Fibroblast of gingiva (primary cell): ENCODE results near the gene DENND4B.
A peak's percentile ranks its signal among the peaks of the same experiment; 100 is the strongest.
"Not testable (repeated sequence)": the region's sequence is repeated elsewhere in the genome, so short reads cannot be mapped to it uniquely, and the experiment has no call there.

Experiments
- DNase-seq: peaks from one replicate; pipeline ENCODE4 v3.0.0-alpha.2; 2011; ENCODE audit warnings: low read depth

DENND4B gene

DNA sequence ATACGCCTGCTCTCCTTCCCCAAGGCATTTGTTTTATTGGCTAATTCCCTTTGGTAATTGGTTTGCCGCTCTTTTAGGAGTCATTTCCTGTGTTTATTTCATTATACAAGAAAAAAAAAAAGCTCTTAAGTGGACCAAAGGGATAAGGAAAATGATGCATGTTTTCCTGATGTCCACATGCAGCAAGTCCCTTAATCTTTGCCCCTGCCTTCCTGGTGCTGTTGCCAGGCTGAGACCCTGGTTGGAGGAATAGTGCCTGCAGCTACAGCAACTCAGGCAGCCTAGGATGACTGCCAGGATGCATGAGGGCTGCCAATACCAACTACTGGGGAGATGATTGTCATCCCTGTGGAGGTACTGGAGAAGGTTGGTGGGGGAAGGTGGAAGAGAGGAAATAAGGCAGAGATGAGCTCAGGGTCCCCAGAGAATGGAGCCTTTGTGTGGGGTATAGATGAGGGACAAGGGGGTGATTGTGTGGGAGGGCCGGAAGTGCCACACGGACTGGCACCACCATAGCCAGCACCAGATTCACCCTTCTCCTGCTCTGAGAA, 17.7 kb downstream of the DENND4B start:
- DNase-seq = peak; percentile 50

DNA sequence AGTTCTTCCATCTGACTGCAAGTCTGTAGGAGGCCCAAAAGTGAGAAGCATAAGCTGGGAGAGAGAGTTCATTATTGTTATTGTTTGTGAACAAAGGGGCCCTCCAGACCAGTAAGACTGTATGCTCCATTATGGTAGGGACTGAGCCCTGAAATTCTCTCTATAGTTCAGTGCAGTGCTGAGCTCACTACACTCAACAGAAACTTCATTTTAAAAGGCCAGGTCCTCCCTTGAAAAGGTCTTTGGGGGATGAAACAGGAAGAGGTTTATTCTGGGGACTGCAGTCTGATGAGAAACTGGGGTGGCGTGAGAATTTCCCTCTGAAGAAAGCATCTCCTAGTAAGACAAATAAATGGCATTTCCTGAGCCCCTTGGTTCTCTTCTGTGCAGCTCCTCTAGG, 18.3 kb downstream of the DENND4B start:
- no peak for DNase-seq

DNA sequence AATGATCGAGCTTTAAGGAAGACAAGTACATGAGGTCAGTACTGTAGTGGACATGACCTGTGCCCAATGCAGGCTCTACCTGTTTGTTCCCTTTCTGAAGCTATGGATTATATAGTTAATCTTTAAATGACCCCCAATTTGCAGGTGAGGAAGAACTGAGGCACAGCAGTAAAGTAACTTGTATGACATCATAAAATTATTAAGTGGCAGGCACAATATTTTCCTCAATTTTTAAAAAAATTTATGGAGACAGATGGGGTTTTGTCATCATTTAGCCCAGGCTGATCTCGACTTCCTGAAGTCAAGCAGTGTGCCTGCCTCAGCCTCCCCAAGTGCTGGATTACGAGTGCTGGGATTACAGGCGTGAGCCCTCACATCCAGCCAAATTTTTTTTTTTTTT, 20.1 kb downstream of the DENND4B start:
- no peak for DNase-seq

DNA sequence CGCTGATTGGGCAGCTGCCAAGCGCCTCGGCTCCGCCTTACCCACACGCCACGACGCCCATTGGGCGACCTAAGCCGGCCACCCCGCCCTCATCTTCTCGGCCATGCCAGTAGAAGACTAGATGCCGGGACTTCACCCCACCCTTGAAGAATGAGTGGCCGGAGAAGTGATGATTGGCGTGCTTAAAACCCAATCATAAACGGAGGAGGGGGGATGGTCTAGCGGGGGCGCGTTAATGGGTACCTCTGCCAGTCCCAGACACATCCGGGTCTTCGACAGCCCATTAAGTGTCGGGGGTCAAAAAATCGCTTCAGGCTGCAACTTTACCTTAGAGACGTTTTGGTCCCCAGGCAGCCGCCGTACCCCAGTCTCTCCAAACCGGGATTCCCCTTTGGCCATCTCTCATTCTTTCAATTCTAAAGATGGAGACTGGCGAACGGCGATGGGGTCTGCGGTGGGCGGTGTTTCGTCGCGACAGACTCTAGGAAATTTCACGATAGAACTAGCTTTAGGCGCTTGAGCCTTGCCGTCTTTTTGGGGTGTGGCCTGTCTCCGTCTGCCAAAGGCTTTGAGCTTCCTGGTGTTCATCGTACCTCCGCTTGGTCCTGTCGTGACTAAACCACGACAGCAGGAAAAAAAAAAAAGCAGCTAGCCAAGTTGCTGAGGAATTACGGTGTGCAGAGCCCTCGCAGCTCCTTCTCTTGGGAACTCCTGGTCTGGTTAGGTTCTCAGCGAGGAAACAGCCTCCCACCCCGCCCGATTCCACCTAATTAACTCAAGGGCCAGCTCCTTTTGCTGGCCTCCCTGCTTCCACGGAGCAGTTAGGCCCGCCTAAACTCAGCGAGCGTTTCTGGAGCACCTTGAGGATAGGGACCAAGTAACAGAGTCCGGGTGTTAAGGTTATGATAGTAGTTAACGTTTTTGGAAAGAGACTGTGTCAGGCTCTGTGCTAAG, 23.3 kb downstream of the DENND4B start, which contains the start of gene GATAD2B:
GATAD2B (minus strand) TSS at position 1 of the 954 bp plus-strand sequence. CDS start 94,625 bp downstream, outside the sequence.
- DNase-seq = peak; percentile 100

DNA sequence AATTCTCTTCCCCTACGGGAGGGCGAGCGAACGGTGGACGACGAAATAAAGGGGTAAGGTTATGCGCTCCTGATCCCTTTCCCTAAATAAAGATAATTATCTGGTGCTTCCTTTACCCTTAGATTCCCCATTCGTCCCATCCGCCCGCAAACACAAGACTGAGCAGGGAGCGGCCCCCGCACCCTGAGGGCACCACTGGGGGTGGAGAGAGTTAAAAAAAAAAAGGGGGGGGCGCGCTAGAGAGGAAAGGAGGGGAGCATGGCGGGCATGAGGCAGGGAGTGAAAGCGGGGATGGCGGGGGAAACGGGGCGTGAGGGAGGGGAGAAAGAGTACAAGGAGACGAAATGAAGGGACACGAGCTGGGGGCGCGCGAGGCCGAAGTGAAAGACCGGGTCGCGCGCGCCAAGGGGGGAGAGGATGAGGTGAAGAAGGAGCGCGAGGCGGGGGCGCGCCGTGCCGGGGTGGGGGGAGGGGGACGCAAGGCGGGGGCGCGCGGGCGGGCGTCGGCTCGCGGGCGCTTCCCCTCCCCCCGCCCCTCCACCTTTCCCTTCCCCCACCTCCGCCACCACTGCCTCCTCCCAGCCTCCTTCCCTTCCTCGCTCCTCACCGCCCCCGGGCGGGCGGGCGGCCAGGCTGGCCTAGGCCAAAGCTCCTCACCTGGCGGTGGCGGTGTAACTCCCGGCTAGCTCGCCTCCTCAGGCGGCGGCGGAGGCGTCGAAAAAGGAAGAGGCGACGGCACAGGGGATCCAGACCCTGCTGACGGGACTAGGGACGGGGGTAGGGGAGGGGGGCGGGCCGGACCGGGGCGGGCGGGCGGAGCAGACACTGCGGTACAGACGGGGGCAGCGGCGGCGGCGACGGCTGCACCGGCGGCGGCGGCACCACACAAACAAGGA, 24.2 kb downstream of the DENND4B start:
- no peak for DNase-seq

DNA sequence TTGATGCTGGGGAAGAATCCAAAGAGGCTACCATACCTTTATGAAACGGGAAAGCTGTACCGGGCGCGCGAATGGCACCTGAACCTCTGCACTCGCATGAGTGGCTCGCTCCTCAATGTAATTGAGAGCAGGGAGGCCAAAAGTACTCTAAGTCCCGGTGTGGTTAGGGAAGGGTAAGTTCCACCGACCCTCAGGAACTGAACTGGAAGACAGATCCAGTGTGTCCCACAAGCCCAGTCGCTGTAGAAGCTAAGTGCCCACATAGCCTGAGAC, 24.8 kb downstream of the DENND4B start:
- DNase-seq = no peak

DNA sequence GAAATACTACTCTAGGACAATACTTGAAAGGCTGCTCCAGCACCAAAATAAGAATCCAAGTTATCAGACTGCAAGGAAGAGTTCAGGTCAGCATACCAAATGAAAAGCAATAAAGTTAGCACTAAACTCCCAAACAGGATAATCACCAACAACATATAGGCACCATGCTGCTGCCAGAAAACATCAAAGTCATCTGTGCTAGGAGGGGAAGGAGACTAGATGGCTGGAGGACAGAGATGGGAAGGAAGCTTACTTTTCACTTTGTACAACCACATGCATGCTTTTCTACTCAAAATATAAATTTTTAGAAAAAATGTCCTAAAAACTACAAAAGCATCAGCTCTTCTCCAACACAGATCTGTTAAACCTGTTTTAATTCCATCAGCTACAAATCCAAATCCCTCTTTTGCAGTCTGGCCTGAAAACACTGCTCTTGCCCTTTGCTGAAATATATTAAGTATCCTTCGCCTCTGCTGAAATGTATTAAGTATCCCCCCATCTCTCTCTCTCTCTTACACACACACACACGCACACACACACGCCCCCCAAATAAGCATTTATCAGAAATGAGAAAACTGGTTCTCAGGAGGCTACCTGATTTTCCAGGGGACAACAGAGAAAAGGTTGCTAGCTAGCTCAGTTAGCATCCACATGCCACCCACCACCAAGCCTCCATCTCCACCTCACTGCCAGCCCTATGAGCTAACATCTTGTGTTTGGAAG, 25.3 kb downstream of the DENND4B start:
- no peak for DNase-seq

DNA sequence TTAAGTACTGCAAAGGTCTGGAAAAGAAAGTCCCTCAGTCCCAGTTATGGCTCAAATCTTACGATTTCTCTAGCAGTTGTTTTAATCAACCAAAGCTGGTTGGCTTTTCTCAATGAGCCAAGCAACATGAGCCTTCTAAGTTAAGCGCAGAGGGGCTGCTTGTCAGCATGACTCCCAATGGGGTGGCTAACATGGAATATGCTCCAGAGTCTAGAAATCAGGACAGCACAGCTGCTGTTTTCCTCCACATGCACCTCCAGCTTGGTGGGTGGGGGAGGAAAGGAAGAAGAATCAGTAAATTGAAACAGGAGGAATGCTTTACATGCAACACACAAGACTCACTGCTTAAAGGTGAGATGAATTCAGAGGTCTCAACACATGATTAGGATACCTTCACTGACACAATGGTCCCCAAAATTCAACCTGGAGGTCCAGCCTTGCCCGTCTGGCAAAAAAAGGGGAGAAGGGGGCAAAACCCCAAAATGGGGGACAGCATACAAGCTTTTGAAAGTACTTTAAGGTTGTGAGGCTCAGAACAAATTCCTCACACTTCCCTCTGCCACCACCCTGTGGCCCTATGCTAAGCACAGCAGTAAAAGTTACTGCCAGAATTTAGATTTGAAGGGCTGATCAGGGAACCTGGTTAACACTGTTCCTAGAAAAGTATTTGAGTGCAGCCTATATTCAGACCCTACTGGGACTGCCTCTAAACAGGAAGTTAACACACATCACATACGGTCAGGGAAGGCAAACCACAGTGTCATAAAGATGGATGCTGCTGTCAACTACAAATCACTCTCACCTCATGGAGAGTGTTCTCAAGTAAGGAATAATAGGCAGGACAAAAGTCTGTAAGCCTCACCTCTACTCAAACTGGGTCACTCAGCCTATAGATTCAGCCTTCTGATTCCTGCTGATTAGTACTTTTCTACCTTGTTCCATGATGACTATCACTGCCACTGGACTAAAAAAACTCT, 26.4 kb downstream of the DENND4B start:
- no peak for DNase-seq

DNA sequence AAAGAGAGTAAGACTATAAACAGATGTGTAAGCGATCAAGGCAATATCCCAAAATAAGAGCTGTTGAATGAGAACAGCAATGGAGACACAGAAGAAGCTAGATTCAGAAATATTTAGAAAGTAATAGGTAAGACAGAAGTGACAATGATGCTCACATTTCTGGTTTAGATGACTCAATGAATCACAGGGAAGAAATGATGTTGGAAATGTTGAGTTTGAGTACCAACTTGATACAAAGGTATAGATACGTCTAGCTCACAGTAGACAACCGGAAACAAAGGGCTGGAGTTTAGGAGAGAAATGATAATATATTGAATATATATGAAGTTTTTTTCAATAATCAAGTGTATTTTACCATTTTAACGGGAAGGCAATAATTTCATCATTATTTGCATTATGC, 30.2 kb downstream of the DENND4B start:
- DNase-seq = no peak

DNA sequence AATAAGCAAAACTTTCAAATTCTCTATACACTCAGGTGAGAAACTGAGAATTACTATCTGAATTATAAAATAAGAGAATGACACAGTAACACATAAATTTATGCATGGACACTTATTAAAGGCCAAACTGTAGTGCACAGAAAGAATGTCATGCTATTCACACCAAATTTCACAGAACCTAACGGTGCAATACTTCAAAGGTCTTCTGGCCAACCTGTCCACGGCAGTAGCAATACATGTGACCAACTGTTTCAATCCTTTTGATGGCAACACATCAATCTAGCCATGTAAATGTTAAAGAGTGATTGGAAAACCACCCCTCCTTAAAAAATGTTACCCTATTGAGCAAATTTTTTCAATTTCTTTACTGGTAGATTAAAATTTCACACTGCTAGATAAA, 34.2 kb downstream of the DENND4B start:
- DNase-seq = no peak

DNA sequence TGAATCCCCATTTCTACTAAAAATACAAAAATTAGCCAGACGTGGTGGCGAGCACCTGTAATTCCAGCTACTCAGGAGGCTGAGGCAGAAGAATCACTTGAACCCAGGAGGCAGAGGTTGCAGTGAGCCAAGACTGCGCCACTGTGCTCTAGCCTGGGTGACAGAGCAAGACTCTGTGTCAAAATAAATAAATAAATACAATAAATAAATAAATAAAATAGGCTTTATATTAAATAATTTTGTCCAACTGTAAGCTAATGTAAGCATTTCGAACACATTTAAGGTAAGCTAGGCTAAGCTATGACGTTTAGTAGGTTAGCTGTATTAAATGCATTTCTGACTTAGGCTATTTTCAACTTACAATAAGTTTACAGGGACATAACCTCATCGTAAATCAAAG, 36.0 kb downstream of the DENND4B start:
- not testable (repeated sequence) for DNase-seq

DNA sequence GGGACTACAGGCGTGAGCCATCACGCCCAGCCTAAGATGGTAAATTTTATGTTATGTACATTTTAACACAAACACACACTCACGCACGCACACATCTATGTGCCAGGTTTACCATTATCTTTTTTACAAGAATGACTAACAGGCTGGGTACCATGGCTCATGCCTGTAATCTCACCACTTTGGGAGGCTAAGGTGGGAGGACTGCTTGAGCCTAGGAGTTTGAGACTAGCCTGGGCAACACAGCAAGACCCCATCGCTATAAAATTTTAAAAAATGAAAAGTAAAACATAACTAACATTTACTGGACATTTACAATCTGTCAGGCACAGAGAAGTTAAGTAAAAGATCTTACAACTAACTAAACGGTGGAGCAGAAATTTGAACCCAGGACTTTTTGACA, 38.4 kb downstream of the DENND4B start:
- DNase-seq = no peak

DNA sequence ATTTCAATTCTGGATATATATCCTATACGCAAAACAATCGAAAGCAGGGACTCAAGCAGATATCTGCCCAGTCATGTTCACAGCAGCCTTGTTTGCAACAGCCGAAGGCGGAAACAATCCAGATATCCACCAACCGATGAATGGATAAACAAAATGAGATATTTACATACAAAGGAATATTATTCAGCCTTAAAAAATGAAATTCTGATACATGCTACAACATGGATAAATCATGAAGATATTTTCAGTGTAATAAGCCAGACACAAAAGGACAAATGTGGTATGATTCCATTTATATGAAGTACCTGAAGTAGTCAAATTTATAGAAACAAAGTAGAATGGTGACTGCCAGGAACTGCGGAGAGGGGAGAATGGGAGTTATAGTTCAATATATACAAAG, 39.4 kb downstream of the DENND4B start:
- no peak for DNase-seq

DNA sequence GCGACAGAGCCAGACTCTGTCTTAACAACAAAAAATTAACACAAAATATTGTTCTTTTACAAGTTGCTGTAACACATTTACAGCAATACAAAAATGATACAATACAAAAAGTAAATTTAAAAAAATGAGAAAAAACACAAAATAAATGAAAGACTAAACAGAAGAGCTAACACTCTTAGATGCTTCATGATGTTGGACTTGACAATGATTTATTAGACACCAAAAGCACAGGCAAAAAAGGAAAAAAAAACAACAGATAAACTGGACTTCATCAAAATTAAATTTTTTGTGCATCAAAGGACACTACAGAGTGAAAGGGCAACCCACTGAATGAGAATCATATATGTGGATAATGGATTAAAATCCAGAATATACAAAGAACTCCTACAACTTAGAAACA, 40.1 kb downstream of the DENND4B start:
- no peak for DNase-seq

DNA sequence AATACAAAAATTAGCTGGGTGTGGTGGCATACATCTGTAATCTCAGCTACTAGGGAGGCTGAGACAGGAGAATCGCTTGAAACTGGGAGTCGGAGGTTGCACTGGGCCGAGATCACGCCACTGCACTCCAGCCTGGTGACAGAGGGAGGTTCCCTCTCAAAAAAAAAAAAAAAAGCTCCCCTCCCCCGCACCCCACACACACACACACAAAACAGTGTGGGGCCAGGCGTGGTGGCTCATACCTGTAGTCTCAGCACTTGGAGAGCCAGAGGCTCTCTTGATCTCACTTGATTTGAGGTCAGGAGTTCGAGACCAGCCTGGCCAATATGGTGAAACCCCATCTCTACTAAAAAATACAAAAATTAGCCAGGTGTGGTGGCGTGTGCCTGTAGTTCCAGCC, 40.6 kb downstream of the DENND4B start:
- not testable (repeated sequence) for DNase-seq

DNA sequence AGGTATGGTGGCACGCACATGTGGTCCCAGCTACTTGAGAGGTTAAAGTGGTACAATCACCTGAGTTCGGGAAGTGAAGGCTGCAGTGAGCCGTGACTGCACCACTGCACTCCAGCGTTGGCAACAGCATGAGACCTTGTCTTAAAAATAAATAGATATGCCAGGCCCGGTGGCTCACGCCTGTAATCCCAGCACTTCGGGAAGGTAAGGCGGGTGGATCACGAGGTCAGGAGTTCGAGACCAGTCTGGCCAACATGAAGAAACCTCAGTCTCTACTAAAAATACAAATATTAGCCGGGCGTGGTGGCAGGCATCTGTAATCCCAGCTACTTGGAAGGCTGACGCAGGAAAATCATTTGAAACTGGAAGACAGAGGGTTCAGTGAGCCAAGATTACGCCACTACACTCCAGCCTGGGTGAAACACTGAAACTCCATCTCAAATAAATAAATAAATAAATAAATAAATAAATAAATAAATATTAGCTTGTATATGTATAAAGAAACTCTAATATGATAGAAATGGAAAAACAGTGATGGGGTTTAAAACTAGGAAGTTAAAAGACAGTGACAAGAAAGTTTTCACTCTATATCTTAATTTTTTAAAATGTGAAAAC, 42.6 kb downstream of the DENND4B start:
- DNase-seq = peak; percentile 80

DNA sequence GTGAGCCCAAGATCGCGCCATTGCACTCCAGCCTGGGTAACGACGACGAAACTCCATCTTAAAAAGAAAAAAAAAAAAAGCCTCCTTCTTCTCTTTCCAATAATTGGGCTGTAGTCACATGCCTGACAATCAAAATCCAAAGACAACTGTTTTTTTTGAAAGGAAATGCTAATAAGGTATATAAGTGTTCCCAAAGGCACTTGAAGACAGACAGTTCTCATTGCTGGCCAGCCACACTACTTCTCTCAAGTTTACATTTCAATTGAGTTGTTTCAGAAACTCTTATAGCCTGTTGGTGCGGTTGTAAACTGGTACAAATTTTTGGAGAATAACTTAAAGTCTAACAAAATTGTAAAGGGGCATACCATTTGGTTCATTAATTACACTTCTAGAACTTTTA, 47.0 kb downstream of the DENND4B start:
- no peak for DNase-seq

DNA sequence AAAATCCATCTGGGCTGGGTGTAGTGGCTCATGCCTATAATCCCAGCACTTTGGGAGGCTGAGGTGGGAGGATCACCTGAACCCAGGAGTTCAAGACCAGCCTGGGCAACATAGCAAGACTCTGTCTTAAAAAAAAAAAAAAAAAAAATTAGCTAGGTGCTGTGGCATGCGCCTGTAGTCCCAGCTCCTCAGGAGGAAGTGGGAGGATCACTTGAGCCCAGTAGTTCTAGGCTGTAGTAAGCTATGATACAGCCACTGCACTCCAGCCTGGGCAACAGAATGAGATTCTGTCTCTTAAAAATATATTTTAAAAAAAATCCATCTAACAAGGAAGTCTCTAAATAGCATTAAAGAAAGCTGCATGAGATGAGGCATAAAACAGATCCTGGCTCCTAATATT, 50.7 kb downstream of the DENND4B start:
- not testable (repeated sequence) for DNase-seq

DNA sequence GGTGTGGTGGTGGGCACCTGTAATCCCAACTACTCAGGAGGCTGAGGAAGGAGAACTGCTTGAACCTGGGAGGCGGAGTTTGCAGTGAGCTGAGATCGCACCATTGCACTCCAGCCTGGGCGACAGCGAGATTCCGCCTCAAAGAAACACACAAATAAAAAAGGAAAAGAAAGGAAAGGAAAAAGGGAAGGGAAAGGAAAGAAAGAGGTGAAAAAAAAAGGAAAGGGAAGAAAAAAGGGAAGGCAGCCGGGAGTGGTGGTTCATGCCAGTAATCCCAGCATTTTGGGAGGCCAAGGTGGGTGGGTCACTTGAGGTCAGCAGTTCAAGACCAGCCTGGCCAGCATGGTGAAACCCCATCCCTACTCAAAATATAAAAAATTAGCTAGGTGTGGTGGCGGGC, 55.5 kb downstream of the DENND4B start:
- DNase-seq = not testable (repeated sequence)

DNA sequence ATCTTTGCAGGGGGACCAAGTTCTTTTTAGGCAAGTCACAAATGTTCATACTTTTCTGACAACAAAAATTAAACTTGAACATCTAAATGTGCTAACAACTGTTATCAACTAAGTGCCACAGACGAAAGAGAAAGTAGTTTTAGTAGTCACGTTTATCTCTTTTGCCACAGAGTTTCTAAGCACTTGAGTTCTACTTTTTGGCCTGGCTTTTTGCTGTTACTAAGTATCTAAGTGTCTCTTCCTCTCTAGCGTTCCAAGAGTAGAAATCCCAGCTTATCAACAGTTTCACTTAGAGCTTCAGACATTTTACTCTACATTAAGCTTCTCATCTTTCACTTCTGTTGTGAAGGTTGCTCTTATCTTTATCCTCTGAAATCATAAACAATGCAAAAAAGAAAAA, 58.0 kb downstream of the DENND4B start:
- DNase-seq = no peak
